DMS53 treated with DMSO at 0.1 percent for 48 hours (cell line): ENCODE measurements around the gene FSTL5.

Experiments used
- DNase-seq: peaks from one replicate; lab custom pipeline; 2025; ENCODE audit not compliant: unreplicated experiment; lab: John Stamatoyannopoulos, UW

The FSTL5 gene

GRCh38 chr4:161595230-161595771 is 568.5 kb downstream of the FSTL5 start:
- no peak for DNase-seq

GRCh38 chr4:161585011-161585410 is 578.8 kb downstream of the FSTL5 start:
- no peak for DNase-seq

GRCh38 chr4:161583549-161583948 is 580.3 kb downstream of the FSTL5 start:
- no peak for DNase-seq

GRCh38 chr4:161581262-161582230 is 582.3 kb downstream of the FSTL5 start:
- DNase-seq = no peak

GRCh38 chr4:161577579-161578301 is 586.1 kb downstream of the FSTL5 start:
- DNase-seq = no peak

- DNase-seq = no peak
These were observed 590.0 kb downstream of the FSTL5 start for GRCh38 chr4:161573836-161574235.

- DNase-seq = no peak
These were observed 599.5 kb downstream of the FSTL5 start for GRCh38 chr4:161564230-161564834.

- DNase-seq = no peak
These were observed 607.8 kb downstream of the FSTL5 start for GRCh38 chr4:161555689-161556660.

GRCh38 chr4:161554372-161554990 is 609.3 kb downstream of the FSTL5 start:
- DNase-seq = peak; percentile 54

GRCh38 chr4:161546902-161547301 is 616.9 kb downstream of the FSTL5 start:
- DNase-seq = no peak

GRCh38 chr4:161540265-161540664 is 623.5 kb downstream of the FSTL5 start:
- DNase-seq = no peak

- no peak for DNase-seq
These were observed 624.9 kb downstream of the FSTL5 start for GRCh38 chr4:161538941-161539340.

GRCh38 chr4:161530710-161531109 is 633.1 kb downstream of the FSTL5 start:
- DNase-seq = no peak

- no peak for DNase-seq
These were observed 638.7 kb downstream of the FSTL5 start for GRCh38 chr4:161525121-161525520.

GRCh38 chr4:161522031-161522430 is 641.8 kb downstream of the FSTL5 start:
- peak; percentile 86 for DNase-seq

GRCh38 chr4:161519611-161520010 is 644.2 kb downstream of the FSTL5 start:
- DNase-seq = no peak

GRCh38 chr4:161517941-161518340 is 645.9 kb downstream of the FSTL5 start:
- DNase-seq = no peak

- no peak for DNase-seq
These were observed 658.7 kb downstream of the FSTL5 start for GRCh38 chr4:161505141-161505540.

- no peak for DNase-seq
These were observed 665.6 kb downstream of the FSTL5 start for GRCh38 chr4:161498155-161498554.

GRCh38 chr4:161486461-161486860 is 677.3 kb downstream of the FSTL5 start:
- DNase-seq = no peak
